SK-N-SH treated with all-trans-retinoic acid at 6 μM for 48 hours (cell line): ENCODE results near the gene TMEM213.

Experiments
- ATAC-seq: fragments of 200-7000 bp; cut with Tn5 transposase; 3 replicates; pipeline ENCODE4 v1.9.1; 2020; ENCODE audit warnings: mild to moderate bottlenecking, moderate library complexity
- ARNTL ChIP-seq: fragments of 450-650 bp; formaldehyde crosslinking; IDR thresholded peaks from 2 replicates; pipeline ENCODE4 v1.5.0; 2020; ENCODE audit warnings: low read depth, mild to moderate bottlenecking, moderate library complexity, borderline replicate concordance
- BACH2 ChIP-seq: fragments of 250-450 bp; sonication (Bioruptor Pico); IDR thresholded peaks from 2 replicates; pipeline ENCODE4 v1.9.0; 2021; ENCODE audit warnings: mild to moderate bottlenecking, borderline replicate concordance
- CSDC2 ChIP-seq: fragments of 250-450 bp; sonication (Bioruptor Pico); IDR thresholded peaks from 2 replicates; pipeline ENCODE4 v1.5.0; 2020; ENCODE audit warnings: mild to moderate bottlenecking, moderate library complexity
- GLIS3 ChIP-seq: fragments of 250-450 bp; sonication (Bioruptor Pico); IDR thresholded peaks from 2 replicates; pipeline ENCODE4 v1.5.0; 2020; ENCODE audit warnings: mild to moderate bottlenecking, moderate library complexity
- ISL1 ChIP-seq: fragments of 250-450 bp; sonication (Bioruptor Pico); IDR thresholded peaks from 2 replicates; pipeline ENCODE4 v2.1.2; 2022; ENCODE audit warnings: mild to moderate bottlenecking, moderate library complexity
- SNAI2 ChIP-seq: fragments of 250-450 bp; sonication (Bioruptor Pico); IDR thresholded peaks from 2 replicates; pipeline ENCODE4 v1.5.0; 2020; ENCODE audit warnings: mild to moderate bottlenecking, moderate library complexity
- TOX ChIP-seq: fragments of 250-450 bp; sonication (Bioruptor Pico); IDR thresholded peaks from 2 replicates; pipeline ENCODE4 v1.8.0; 2021; ENCODE audit warnings: mild to moderate bottlenecking, moderate library complexity, borderline replicate concordance
- ZC3H10 ChIP-seq: fragments of 250-450 bp; sonication (Bioruptor Pico); IDR thresholded peaks from 2 replicates; pipeline ENCODE4 v1.5.1; 2021; ENCODE audit warnings: mild to moderate bottlenecking, moderate library complexity
- ZFP30 ChIP-seq: fragments of 450-650 bp; formaldehyde crosslinking; IDR thresholded peaks from 2 replicates; pipeline ENCODE4 v1.5.0; 2022; ENCODE audit warnings: mild to moderate bottlenecking, moderate library complexity
- ZNF565 ChIP-seq: fragments of 450-650 bp; formaldehyde crosslinking; conservative IDR thresholded peaks from 2 replicates; pipeline ENCODE4 v1.5.0; 2020; ENCODE audit warnings: low read depth, mild to moderate bottlenecking, moderate library complexity
- ZNF8 ChIP-seq: fragments of 450-650 bp; formaldehyde crosslinking; IDR thresholded peaks from 2 replicates; pipeline ENCODE4 v1.5.0; 2020; ENCODE audit warnings: mild to moderate bottlenecking, moderate library complexity
- TF ChIP-seq, protein P1 (sequence below): fragments of 250-450 bp; sonication (Bioruptor Pico); IDR thresholded peaks from 2 replicates; pipeline ENCODE4 v1.5.1; 2021; ENCODE audit warnings: mild to moderate bottlenecking, moderate library complexity
- TF ChIP-seq, protein P2 (sequence below): fragments of 250-450 bp; sonication (Bioruptor Pico); IDR thresholded peaks from 2 replicates; pipeline ENCODE4 v1.5.1; 2020; ENCODE audit warnings: low read depth, mild to moderate bottlenecking, moderate library complexity
- TF ChIP-seq, protein P3 (sequence below): fragments of 250-450 bp; sonication (Bioruptor Pico); IDR thresholded peaks from 2 replicates; pipeline ENCODE4 v1.8.0; 2021; ENCODE audit warnings: low read depth, mild to moderate bottlenecking, moderate library complexity, borderline replicate concordance
- TF ChIP-seq, protein P4 (sequence below): fragments of 250-450 bp; sonication (Bioruptor Pico); IDR thresholded peaks from 2 replicates; pipeline ENCODE4 v1.5.0; 2020; ENCODE audit warnings: mild to moderate bottlenecking, moderate library complexity

The TMEM213 gene

DNA sequence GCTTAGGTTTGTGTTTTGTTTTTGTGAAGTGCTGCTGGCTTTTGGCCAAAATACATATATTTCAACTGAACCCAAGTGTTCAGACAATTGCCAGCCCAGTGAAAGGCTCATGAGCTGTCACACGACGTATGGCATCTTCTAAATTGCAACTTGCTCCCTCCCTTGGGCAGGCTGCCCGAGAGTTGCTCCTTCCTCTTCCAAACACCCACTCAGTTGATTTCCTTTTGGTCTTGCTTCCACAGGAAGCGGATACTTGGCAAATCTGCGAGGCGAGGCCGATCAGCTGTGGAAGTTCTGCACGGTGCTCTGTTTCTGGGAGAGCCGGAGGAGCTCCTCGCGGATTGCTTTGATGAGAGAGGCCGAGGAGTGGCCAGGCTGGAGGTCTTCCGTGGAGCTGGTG lies 39.8 kb downstream of the TMEM213 start:
- no peak for TF ChIP-seq ISL1 (CRISPR knock-in tag)
- TF ChIP-seq ZNF565 (CRISPR knock-in tag), result no peak
- TF ChIP-seq ARNTL (CRISPR knock-in tag), result no peak
- TF ChIP-seq, protein P1, sequence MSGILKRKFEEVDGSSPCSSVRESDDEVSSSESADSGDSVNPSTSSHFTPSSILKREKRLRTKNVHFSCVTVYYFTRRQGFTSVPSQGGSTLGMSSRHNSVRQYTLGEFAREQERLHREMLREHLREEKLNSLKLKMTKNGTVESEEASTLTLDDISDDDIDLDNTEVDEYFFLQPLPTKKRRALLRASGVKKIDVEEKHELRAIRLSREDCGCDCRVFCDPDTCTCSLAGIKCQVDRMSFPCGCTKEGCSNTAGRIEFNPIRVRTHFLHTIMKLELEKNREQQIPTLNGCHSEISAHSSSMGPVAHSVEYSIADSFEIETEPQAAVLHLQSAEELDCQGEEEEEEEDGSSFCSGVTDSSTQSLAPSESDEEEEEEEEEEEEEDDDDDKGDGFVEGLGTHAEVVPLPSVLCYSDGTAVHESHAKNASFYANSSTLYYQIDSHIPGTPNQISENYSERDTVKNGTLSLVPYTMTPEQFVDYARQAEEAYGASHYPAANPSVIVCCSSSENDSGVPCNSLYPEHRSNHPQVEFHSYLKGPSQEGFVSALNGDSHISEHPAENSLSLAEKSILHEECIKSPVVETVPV (CRISPR knock-in tag), result no peak
- no peak for TF ChIP-seq TOX (CRISPR knock-in tag)
- TF ChIP-seq, protein P2, sequence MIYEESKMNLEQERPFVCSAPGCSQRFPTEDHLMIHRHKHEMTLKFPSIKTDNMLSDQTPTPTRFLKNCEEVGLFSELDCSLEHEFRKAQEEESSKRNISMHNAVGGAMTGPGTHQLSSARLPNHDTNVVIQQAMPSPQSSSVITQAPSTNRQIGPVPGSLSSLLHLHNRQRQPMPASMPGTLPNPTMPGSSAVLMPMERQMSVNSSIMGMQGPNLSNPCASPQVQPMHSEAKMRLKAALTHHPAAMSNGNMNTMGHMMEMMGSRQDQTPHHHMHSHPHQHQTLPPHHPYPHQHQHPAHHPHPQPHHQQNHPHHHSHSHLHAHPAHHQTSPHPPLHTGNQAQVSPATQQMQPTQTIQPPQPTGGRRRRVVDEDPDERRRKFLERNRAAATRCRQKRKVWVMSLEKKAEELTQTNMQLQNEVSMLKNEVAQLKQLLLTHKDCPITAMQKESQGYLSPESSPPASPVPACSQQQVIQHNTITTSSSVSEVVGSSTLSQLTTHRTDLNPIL (CRISPR knock-in tag), result no peak
- no peak for TF ChIP-seq CSDC2 (CRISPR knock-in tag)
- no peak for TF ChIP-seq BACH2 (CRISPR knock-in tag)
- TF ChIP-seq, protein P3, sequence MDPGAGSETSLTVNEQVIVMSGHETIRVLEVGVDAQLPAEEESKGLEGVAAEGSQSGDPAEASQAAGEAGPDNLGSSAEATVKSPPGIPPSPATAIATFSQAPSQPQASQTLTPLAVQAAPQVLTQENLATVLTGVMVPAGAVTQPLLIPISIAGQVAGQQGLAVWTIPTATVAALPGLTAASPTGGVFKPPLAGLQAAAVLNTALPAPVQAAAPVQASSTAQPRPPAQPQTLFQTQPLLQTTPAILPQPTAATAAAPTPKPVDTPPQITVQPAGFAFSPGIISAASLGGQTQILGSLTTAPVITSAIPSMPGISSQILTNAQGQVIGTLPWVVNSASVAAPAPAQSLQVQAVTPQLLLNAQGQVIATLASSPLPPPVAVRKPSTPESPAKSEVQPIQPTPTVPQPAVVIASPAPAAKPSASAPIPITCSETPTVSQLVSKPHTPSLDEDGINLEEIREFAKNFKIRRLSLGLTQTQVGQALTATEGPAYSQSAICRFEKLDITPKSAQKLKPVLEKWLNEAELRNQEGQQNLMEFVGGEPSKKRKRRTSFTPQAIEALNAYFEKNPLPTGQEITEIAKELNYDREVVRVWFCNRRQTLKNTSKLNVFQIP (CRISPR knock-in tag), result no peak
- no peak for TF ChIP-seq ZC3H10 (CRISPR knock-in tag)
- TF ChIP-seq SNAI2, result no peak
- ATAC-seq, result no peak

DNA sequence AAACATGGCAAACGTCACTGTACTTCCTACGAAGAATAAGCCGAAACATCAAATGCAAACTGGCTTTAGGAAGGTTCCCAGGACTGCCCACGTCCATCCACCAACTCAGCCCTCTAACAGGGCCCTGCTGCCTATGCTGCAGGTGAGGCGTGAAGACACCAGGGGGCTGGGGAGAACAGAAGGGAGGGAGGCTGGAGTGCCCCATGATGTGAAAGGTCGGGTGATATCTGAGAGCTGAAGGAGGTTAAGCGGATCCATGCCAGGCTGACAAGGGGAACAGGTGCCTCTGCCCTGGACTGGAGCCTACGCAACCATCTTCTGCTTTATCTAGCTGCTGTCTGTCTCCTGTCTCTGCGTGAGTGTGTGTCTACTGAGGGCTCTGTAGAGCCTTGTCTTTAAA lies 40.4 kb downstream of the TMEM213 start:
- ATAC-seq, result no peak
- no peak for TF ChIP-seq CSDC2 (CRISPR knock-in tag)
- TF ChIP-seq ZFP30, result no peak
- TF ChIP-seq BACH2 (CRISPR knock-in tag), result no peak
- TF ChIP-seq ZNF8, result no peak
- no peak for TF ChIP-seq ZNF565 (CRISPR knock-in tag)
- no peak for TF ChIP-seq GLIS3 (CRISPR knock-in tag)

DNA sequence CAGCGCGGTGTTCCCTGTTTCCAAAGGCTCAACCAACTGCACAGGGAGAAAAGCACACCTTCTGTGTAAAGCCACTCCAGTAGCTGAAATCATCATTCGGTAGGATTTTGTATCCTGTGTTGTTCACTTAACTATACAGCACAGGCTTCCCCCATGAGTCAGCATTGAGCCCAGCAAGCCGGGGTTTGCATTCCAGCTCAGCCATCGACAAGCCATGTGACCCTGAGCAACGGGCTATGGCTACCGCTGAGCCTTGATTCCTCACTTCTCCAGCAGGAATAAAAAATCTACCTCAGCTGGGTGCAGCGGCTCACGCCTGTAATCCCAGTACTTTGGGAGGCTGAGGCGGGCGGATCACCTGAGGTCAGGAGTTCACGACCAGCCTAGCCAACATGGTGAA lies 44.3 kb downstream of the TMEM213 start:
- ATAC-seq, result peak; percentile 98
- TF ChIP-seq, protein P1 (CRISPR knock-in tag), result no peak
- TF ChIP-seq, protein P3 (CRISPR knock-in tag), result no peak

DNA sequence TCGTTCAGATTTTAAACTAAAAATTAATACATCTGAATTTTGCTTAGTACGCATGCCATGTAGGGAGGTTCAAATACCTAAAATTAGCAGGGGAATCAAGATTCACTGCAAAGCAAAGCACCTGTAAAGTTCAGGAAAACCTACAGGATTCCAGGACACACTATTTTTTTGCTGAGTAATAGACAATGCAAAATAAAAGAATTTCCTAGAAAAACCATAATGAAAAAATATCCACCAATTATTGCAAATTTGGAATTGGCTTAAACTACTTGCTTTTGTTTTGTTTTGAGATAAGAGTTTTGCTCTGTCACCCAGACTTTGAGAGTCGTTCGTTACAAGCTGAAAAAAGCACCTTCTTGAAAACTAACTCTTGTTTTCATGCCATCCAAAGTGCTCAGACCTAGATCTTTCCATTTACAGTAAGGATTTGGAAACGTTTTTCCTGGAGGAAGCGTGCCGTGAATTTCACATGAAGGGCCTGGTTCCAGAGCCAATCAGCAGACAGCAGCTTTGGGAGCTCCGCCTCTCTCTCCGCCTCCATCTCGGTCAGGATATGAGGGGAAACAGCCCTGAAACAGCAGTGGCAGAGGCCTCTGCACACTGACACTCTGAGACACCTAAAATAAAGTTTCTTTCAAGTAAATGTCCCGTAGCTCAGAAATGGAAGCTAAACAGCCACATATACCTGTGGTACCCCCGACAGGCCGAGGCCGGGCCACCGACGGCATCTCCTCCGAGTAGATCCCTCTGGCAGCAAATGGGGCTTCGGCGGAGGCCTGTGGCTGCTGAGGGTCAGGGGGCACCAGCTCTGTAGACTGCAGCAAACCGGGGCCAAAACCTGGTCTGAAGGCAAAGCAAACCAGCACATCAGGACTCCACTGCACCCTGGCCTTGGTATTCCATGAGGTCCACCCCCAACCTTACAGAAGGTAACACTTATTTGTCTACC lies 46.1 kb downstream of the TMEM213 start:
- TF ChIP-seq, protein P4, sequence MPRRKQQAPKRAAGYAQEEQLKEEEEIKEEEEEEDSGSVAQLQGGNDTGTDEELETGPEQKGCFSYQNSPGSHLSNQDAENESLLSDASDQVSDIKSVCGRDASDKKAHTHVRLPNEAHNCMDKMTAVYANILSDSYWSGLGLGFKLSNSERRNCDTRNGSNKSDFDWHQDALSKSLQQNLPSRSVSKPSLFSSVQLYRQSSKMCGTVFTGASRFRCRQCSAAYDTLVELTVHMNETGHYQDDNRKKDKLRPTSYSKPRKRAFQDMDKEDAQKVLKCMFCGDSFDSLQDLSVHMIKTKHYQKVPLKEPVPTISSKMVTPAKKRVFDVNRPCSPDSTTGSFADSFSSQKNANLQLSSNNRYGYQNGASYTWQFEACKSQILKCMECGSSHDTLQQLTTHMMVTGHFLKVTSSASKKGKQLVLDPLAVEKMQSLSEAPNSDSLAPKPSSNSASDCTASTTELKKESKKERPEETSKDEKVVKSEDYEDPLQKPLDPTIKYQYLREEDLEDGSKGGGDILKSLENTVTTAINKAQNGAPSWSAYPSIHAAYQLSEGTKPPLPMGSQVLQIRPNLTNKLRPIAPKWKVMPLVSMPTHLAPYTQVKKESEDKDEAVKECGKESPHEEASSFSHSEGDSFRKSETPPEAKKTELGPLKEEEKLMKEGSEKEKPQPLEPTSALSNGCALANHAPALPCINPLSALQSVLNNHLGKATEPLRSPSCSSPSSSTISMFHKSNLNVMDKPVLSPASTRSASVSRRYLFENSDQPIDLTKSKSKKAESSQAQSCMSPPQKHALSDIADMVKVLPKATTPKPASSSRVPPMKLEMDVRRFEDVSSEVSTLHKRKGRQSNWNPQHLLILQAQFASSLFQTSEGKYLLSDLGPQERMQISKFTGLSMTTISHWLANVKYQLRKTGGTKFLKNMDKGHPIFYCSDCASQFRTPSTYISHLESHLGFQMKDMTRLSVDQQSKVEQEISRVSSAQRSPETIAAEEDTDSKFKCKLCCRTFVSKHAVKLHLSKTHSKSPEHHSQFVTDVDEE (CRISPR knock-in tag), result no peak
- no peak for TF ChIP-seq ISL1 (CRISPR knock-in tag)
- TF ChIP-seq ZNF565 (CRISPR knock-in tag), result no peak
- TF ChIP-seq SNAI2, result no peak
- ATAC-seq, result no peak
